SH-SY5Y (cell line): Measurements from ENCODE around the gene MGAM2.

Experiments used
- GATA2 ChIP-seq: IDR thresholded peaks from 2 replicates; pipeline ENCODE4 v1.6.1; 2011; ENCODE audit warnings: mild to moderate bottlenecking, low read depth, low read length
- GATA3 ChIP-seq: IDR thresholded peaks from 2 replicates; pipeline ENCODE4 v1.6.1; 2011; ENCODE audit warnings: low read depth, mild to moderate bottlenecking, low read length, moderate library complexity

The MGAM2 gene

DNA sequence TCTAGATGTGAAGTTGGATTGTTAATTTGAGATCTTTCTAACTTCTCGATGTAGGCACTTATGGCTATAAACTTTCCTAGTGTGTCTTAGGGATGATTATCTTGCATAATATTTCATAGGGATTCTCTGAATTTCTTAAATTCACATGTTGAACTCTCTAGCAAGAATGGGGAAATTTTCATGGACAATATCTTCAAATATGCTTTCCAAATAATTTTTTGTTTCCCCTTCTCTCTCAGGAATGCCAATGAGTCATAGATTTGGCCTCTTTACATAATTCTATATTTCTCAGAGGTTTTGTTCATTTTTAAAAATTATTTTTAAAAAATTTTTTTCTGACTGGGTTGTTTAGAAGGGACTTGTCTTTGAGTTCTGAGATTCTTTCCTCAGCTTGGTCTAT is 68.9 kb downstream of the MGAM2 start:
- TF ChIP-seq GATA3 (no peak), GATA2 (no peak)

DNA sequence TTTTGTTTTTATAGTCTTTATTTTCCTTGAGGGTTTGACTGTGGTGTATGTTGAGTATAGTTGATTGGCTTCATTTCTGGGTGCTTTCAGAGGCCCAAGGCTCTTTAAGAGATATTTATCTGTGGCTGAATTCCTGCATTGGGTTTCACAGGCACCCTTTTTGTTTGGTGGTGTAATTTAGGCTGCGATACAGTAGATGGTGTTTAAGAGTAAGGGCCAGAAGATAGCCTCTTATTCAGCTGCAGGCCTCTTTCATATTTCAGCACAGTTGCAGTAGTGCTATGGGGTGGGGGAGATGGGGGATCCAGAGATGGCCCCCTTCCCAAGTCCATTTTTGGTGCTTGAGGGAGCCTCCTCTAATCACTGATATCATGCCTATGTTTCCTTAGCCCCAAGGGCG is 69.7 kb downstream of the MGAM2 start:
- TF ChIP-seq GATA3: no peak
- no peak for TF ChIP-seq GATA2

DNA sequence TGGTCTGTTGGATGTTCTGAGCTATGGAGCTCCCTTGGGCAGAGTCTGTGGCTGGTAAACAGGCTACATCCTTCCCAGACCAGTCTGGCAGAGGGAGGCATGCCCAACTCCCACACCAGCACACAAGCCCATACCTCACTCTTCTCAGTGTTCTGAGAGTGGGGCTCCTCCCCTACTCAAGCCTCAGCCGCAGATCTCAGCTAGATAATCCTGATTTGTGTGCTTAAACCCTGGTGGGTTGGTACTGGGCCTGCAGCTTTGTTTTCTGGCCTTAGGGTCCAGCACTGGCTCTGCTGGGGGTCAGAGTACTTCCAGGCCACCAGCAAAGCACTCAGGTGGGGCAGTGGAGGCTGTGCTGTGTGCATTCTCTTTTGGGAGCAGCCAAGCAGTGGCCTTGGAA is 70.4 kb downstream of the MGAM2 start:
- TF ChIP-seq GATA3: no peak
- TF ChIP-seq GATA2: no peak

DNA sequence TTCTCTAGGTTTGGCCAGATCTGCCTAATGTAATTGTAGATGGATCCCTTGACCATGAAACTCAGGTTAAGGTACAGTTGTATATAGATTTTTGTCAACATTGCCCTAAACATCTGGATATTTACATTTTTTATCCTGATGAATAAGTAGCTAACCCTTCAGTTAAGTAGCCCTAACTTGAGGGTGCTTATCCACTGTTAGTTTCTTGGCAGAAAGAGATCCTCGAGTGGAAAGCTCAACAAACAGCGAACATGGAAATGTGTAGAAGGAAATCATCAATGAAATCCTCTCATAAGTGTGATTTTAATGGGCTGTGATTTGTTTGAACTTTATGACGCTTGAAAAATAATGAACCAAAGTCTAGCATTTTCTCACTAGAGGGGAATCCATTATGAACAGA is 73.6 kb downstream of the MGAM2 start:
- TF ChIP-seq GATA3 (no peak), GATA2 (no peak)

DNA sequence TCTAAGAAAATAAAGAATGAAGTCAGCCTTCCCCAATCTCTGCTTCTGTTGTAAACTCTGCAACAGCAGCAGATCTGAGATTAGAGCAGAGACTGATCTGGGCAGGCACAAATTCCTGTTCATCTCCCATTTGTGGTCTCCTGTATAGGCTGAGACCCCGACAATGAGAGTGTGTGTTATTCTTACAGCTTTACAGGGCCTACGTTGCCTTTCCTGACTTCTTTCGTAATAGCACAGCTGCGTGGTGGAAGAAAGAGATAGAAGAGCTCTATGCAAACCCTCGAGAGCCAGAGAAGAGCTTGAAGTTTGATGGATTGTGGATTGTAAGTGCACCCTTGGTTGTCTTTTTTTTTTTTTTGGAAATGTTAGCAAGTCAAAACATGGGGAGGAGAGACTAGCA is 74.3 kb downstream of the MGAM2 start:
- TF ChIP-seq GATA2 (no peak), GATA3 (no peak)

DNA sequence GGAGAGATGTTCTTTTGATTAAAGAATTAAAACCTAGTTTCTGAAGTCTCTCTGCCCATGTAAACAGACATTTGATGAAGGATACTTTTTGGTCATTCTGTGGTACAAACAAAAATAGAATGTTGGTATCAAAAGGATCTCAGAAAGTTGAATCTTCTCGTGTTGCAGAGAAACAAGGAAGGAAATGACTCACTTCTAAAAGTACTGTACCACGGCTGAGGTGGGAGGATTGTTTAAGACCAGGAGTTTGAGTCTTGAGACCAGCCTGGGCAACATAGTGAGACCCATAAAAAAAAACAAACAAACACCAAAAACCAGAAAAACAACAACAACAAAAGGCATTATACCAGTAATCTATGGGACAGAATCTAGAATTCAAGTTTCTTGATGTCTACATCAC is 76.6 kb downstream of the MGAM2 start:
- TF ChIP-seq GATA2 (no peak), GATA3 (no peak)

DNA sequence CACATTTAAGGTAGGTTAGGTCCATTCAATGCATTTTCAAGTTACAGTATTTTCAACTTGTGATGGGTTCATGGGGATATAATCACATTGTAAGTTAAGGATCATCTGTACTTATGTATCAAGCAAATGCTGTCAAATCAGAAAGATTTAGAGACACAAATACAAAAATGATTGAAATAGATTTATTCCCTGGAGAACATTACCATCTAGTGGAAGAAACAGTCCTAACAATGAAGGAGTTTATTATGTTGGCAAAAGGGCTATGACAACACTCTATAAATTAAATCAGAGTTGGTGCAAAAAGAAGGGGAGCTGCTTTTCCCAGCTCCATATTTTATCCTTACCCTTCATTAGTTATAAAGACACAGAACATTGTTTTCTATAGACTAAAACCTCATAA is 77.3 kb downstream of the MGAM2 start:
- no peak for TF ChIP-seq GATA3
- TF ChIP-seq GATA2: no peak

DNA sequence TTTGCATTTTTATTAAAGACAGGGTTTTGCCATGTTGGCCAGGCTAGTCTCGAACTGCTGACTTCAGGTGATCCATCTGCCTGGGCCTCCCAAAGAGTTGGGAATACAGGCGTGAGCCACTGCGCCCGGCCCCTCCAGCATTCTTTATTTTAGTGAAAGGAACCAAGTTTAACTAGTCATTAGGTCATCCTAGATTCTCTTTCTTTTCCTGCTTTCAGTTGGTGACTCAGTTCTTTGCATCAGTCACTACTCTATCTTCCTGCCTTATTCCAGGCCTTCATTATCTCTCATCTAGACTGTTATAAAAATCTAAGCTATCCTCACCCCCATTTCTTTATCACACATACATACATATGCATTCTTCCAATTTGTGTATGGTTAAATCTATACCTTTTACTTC is 82.7 kb downstream of the MGAM2 start:
- TF ChIP-seq GATA3: no peak
- TF ChIP-seq GATA2: no peak

DNA sequence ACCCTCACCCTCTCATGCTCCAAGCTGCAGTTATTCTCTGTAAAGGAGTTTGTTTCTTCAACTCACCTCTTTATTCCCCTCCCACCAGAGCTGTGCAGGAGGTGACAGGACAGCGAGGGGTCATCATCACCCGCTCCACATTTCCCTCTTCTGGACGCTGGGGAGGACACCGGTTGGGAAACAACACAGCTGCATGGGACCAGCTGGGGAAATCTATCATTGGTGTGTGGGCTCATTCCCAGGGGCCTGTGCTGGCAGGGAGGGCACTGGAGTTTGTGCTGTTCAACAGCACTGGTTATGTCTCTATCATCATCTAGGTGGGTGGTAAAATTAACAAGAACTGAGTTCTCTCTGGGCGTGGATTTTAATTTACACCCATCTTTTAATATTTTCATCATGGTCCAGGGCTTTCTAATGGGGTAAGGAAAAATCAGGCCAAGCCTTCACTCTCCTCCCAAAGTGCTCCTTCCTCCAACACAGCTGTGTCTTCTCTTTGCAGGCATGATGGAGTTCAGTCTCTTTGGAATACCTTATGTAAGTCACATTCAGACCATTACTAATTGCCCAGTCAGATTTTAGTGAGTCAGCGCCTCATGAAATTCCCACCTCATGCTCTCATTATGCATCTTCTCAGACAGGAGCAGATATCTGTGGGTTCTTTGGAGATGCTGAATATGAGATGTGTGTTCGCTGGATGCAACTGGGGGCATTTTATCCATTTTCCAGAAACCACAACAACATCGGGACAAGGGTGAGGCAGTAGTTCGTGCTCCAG is 84.7 kb downstream of the MGAM2 start:
- TF ChIP-seq GATA2 (no peak), GATA3 (no peak)

DNA sequence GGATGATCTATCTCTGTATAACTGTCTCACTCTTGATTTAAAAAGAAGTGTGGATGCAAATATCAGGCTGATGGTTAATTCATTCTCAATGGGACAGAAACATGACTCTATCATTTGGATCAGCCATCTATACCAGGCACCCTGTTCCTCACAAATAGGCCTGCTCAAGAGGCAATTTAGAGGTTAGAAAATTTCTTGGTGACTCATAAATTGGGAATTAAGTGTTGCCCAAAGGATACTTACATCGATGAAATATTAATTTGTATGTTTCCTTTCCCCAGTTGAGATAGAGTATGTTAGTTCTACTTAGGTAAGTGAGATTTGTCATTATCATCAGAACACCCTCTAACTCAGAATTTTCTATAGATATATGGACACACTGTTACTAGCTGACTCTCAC is 88.7 kb downstream of the MGAM2 start:
- no peak for TF ChIP-seq GATA3
- TF ChIP-seq GATA2: no peak

DNA sequence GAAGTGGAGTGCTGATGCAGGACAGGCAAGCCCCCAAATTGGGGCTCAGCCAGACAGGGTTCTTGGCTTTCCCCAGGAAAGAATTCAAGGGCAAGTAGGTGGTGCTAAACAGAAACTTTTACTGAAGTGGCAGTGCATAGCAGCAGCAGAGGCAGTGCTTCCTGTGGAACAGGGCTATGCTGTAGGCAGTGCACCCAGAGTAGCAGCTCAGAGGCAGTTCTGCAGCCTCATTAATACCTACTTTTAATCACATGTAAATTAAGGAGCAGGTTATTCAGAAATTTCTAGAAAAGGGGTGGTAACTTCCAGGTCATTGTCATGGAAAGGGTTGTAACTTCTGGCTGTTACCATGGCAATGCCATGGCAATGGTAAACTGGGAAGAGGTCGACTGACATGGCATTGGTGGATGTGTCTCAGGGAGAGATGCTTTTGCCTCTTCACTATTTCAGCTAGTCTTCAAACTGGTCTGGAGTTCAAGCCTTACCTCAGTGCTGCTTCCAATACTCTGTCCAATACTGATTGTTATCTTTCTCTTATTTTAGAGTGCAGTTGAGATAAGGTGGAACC is 117.1 kb downstream of the MGAM2 start:
- TF ChIP-seq GATA2: no peak
- no peak for TF ChIP-seq GATA3

DNA sequence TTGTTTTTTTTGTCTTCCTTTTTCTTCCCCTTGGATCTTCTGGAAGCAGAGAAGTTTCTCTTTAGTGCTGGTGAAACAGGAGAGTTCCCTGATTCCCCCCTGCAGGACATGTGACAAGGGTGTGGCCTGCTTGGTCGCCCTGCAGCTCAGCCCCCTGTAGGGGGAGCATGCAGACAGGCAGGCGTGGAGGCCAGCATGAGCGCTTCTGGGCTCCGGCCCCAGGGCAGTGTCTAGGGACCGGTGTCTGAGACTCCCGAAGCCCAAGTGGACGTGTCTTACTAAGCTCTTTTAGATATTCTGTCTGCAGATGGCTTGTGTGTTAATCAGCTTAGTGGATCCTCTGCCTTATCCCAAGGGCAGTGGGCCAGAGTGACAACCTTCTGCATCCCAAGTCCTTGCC is 120.2 kb downstream of the MGAM2 start:
- TF ChIP-seq GATA3 (no peak), GATA2 (no peak)

DNA sequence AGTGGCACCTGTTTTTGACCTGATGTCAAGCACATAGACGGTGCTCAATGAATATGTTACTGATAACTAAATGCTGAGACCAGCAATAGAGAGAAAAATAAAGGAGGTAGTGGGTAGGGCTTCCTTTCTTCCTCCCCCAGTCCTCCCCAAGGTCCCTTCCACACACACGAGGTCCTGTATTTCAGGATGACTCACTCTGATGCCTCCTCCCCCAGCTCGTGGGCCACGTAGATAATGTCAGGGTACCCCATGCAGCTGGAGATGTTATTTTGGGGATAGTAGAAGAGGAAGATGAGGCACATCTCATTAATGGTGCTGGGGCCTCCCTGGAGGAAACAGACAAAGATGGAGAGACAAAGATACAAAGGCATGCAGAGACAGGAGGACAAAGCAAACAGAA is 129.0 kb downstream of the MGAM2 start:
- TF ChIP-seq GATA3: no peak
- TF ChIP-seq GATA2: no peak

DNA sequence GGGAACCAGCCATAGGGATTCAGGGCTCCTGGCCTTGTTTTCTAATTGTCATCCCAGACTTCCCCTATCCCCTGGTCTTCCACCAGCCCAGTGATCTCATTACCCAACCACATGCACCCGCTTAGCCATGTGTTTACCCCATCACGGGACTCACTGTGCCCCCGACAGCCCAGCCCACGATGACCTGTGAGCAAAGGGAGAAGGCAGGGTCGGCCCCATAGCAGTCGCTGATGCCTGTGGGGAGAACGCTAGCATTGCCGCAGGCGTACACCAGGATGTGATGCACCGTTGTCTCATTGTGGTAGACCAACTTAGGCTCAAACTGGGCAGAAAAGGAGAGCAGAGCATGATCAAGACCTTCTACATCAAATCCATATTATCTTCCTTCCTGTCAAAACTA is 132.3 kb downstream of the MGAM2 start:
- TF ChIP-seq GATA2 (no peak), GATA3 (no peak)

DNA sequence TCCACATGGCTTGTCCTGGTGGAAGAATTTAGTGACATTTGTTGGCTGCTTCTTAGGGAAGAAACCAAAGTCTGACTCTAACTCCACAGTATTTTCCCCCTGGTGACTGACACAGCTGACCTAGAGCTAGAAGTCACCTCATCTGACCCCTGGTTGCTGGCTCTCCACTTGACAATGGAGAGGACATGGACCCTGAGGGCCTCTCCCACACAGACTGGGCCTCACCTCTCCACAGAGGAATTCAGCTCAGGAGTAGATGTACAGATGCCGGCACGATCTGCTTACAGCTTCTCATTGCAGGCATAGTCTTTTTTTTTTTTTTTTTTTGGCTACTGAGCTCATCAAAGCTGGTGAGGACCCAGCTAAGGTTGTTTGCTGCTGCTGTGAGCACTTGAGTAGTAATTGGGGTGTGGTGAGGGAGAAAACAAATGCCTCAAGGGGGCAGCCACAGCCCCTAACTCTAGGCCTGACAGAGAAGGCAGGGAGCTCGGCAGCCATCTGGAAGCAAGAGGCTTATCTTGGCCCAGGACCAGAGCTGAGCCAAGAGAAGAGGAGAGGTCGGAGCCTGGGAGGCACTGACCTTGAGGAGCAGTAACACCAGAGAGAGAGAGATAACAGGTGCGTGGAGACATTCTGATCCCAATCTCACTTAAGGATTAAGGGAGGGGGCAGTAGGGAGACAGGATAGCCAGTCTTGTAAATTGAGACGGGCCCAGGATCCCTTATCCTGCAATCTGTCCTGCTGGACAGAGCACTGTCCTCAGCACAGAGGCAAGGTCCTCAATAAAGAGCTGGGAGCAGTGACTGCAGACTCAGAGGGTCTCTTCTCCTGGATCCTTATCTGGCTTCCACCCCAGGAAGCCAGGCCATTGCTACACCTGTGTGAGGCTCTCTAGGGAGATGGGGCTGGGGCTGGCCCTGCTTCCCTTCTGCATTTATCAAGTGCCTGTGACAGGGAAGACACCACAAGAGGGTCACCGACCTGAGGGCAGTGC is 136.9 kb downstream of the MGAM2 start:
- TF ChIP-seq GATA3: no peak
- no peak for TF ChIP-seq GATA2
